OCI-LY1 (cell line): Measurements from ENCODE around the gene SYT2.

Experiments
- EZH2 ChIP-seq: fragments of 200-600 bp; sonication (generic), shearing (Covaris generic); IDR thresholded peaks from 2 replicates; pipeline ENCODE4 v1.8.0; 2017; ENCODE audit warnings: borderline replicate concordance, mixed run types, mild to moderate bottlenecking, antibody characterized with exemption, low read length, moderate library complexity, mixed read lengths
- TF ChIP-seq, protein P1 (sequence below): fragments of 200-600 bp; sonication (generic), shearing (Covaris generic); IDR thresholded peaks from 2 replicates; pipeline ENCODE4 v1.5.1; 2017; ENCODE audit warnings: mild to moderate bottlenecking, antibody characterized with exemption, low read length, moderate library complexity, mixed read lengths

DNA sequence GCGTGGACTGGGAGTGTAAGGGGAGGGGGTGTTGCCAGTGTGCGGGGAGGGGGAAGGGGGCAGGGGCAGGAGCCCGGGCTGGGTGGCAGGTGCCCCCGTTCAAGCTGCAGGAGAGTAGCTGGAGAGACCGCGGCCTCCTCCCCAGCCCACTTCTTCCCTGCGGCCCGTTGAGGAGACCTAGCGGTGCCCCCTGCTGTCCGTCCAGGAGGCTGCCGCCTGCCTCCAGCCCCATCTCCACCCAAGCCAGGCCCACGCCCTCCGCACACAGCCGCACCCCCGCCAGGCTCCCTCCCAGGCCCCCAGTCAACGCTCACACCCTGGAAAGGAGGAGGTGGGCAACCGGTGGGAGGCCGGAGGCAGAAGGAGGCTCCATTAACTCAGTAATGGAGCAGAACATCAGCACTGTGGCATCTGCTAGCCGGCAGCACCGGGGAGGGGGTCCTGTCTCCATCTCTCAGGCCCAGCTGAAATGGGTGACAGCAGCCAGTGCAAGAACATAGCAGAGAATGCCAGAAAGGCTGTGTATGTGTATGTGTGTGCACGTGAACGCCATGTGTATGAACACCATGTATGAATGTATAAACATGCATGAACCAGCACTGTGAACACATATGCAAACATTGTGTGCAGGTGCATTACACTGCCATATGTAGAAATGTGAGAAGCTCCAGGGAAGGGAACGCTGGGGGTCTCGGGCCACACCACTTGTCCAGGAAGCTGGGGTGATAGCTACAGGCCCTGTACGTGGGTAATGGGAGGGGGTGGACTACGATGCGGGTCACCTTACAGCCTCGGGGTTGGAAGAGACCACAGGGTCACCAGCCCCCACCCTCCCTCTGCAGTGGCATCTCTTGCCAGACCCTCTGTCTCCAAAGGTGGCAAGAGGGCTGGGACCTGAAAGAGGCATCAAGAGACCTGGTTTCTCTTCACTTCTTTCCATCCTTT lies 84.6 kb downstream of the SYT2 start:
- TF ChIP-seq, protein P1, sequence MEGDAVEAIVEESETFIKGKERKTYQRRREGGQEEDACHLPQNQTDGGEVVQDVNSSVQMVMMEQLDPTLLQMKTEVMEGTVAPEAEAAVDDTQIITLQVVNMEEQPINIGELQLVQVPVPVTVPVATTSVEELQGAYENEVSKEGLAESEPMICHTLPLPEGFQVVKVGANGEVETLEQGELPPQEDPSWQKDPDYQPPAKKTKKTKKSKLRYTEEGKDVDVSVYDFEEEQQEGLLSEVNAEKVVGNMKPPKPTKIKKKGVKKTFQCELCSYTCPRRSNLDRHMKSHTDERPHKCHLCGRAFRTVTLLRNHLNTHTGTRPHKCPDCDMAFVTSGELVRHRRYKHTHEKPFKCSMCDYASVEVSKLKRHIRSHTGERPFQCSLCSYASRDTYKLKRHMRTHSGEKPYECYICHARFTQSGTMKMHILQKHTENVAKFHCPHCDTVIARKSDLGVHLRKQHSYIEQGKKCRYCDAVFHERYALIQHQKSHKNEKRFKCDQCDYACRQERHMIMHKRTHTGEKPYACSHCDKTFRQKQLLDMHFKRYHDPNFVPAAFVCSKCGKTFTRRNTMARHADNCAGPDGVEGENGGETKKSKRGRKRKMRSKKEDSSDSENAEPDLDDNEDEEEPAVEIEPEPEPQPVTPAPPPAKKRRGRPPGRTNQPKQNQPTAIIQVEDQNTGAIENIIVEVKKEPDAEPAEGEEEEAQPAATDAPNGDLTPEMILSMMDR = peak; percentile 54
- no peak for TF ChIP-seq EZH2
